ENCODE results near the gene OSER1. TPM values are rescaled to one million over a fixed set of nuclear protein-coding genes. Genes with fewer than 3 reads are reported as not detected.
A peak's percentile ranks its signal among the peaks of the same experiment; 100 is the strongest.

Gene OSER1
- polyA plus RNA-seq, 1 donor (not counting 4 experiments of a cell fraction or from before 2014, with no cell fraction given), result 41.5 TPM

- H3K9ac ChIP-seq (ENCODE audit: control insufficient read depth, extremely low read depth, insufficient read depth, low read length), result no peak overlapping the region
- no peaks in the 10 kb centered on the region for H3K36me3 ChIP-seq (ENCODE audit: control insufficient read depth in 2 of 2, extremely low read depth in 1 of 2, insufficient read depth in 2 of 2, low read length in 2 of 2)
- H3K79me2 ChIP-seq (ENCODE audit: control insufficient read depth, insufficient read depth, low read length), result no peaks in the 10 kb centered on the region
- peaks cover 36% of the 10 kb centered on the region for H3K4me1 ChIP-seq (ENCODE audit: control insufficient read depth, extremely low read depth, insufficient read depth, low read length)
- H3K27ac ChIP-seq (ENCODE audit: control insufficient read depth, insufficient read depth, low read length), result no peak overlapping the region
- no peaks in the 10 kb centered on the region for H3K9me1 ChIP-seq (ENCODE audit: control insufficient read depth, extremely low read depth, insufficient read depth, low read length)
- H3K4me3 ChIP-seq (ENCODE audit: control insufficient read depth in 2 of 3, extremely low read depth in 1 of 3, insufficient read depth in 2 of 3, low read depth in 1 of 3, low read length in 3 of 3), result no peak overlapping the region
- no peak for DNase-seq (ENCODE audit: low read depth, low spot score)
- no peaks in the 10 kb centered on the region for H4K20me1 ChIP-seq (ENCODE audit: control insufficient read depth, extremely low read depth, insufficient read depth, low read length)
- dilution Hi-C loops (cut with MboI; ENCODE audit: extremely low pct_ligation_motif_present, low sequenced_read_pairs), result no loop called here
- no peaks in the 10 kb centered on the region for H3K27me3 ChIP-seq (ENCODE audit: control insufficient read depth, extremely low read depth, insufficient read depth, low read length)
- TF ChIP-seq EZH2 (IDR thresholded peaks at IDR 0.05; ENCODE audit: low read length), result no peak
- TF ChIP-seq CTCF (optimal IDR thresholded peaks at IDR 0.05 in 1 of 3, IDR thresholded peaks at IDR 0.05 in 1 of 3, conservative IDR thresholded peaks at IDR 0.05 in 1 of 3; ENCODE audit: extremely low read depth in 1 of 3, insufficient read depth in 2 of 3, low read length in 3 of 3), result no peak
- no peak overlapping the region for H2AFZ ChIP-seq (ENCODE audit: control insufficient read depth, low read length)
- no peaks in the 10 kb centered on the region for H3K9me3 ChIP-seq (ENCODE audit: control insufficient read depth, low read depth, low read length)
- FAIRE-seq, result no peak
- H3K4me2 ChIP-seq (ENCODE audit: control insufficient read depth, extremely low read depth, insufficient read depth, low read depth, low read length), result peak overlapping the region; percentile 17
Measured at GRCh38 chr20:44173116-44173515, 37.5 kb downstream of the OSER1 start.

- H3K4me2 ChIP-seq (ENCODE audit: control insufficient read depth, extremely low read depth, insufficient read depth, low read depth, low read length), result no peak overlapping the region
- H3K79me2 ChIP-seq (ENCODE audit: control insufficient read depth, insufficient read depth, low read length), result no peaks in the 10 kb centered on the region
- TF ChIP-seq CTCF (optimal IDR thresholded peaks at IDR 0.05 in 1 of 3, IDR thresholded peaks at IDR 0.05 in 1 of 3, conservative IDR thresholded peaks at IDR 0.05 in 1 of 3; ENCODE audit: extremely low read depth in 1 of 3, insufficient read depth in 2 of 3, low read length in 3 of 3), result no peak
- TF ChIP-seq EZH2 (IDR thresholded peaks at IDR 0.05; ENCODE audit: low read length), result no peak
- FAIRE-seq (no peak), DNase-seq (ENCODE audit: low read depth, low spot score) (no peak)
- H3K36me3 ChIP-seq (ENCODE audit: control insufficient read depth in 2 of 2, extremely low read depth in 1 of 2, insufficient read depth in 2 of 2, low read length in 2 of 2), result no peaks in the 10 kb centered on the region
- H4K20me1 ChIP-seq (ENCODE audit: control insufficient read depth, extremely low read depth, insufficient read depth, low read length), result no peaks in the 10 kb centered on the region
- dilution Hi-C loops (cut with MboI; ENCODE audit: extremely low pct_ligation_motif_present, low sequenced_read_pairs), result no loop called here
- H3K9ac ChIP-seq (ENCODE audit: control insufficient read depth, extremely low read depth, insufficient read depth, low read length), result no peak overlapping the region
- no peaks in the 10 kb centered on the region for H3K9me3 ChIP-seq (ENCODE audit: control insufficient read depth, low read depth, low read length)
- H3K4me3 ChIP-seq (ENCODE audit: control insufficient read depth in 2 of 3, extremely low read depth in 1 of 3, insufficient read depth in 2 of 3, low read depth in 1 of 3, low read length in 3 of 3), result no peak overlapping the region
- H3K9me1 ChIP-seq (ENCODE audit: control insufficient read depth, extremely low read depth, insufficient read depth, low read length), result no peaks in the 10 kb centered on the region
- H3K27me3 ChIP-seq (ENCODE audit: control insufficient read depth, extremely low read depth, insufficient read depth, low read length), result no peaks in the 10 kb centered on the region
- H3K4me1 ChIP-seq (ENCODE audit: control insufficient read depth, extremely low read depth, insufficient read depth, low read length), result peaks cover 31% of the 10 kb centered on the region
- H2AFZ ChIP-seq (ENCODE audit: control insufficient read depth, low read length), result no peak overlapping the region
- no peak overlapping the region for H3K27ac ChIP-seq (ENCODE audit: control insufficient read depth, insufficient read depth, low read length)
Measured at GRCh38 chr20:44172572-44172950, 38.0 kb downstream of the OSER1 start.
